Thoracic aorta (tissue), 2 donors: ENCODE measurements around the gene XRCC6. TPM values are rescaled to one million over a fixed set of nuclear protein-coding genes. Genes with fewer than 3 reads are reported as not detected.
"Not testable (repeated sequence)": the region's sequence is repeated elsewhere in the genome, so short reads cannot be mapped to it uniquely, and the experiment has no call there.

Experiments
- ATAC-seq: fragments of 150-250 bp; one replicate; pipeline ENCODE4 v1.8.0; 2017; ENCODE audit warnings: low read depth; ENCODE audit not compliant: insufficient number of reproducible peaks, low FRiP score
- DNase-seq: peaks from one replicate; pipeline ENCODE4 v3.0.0-alpha.2; 2020; ENCODE audit warnings: low spot score
- H3K27ac ChIP-seq, 2 donors: fragments of 200-600 bp; sonication (generic); 1 replicate in 1 of 2; 2 replicates in 1 of 2; pipeline ENCODE4 v1.5.1; 2016; ENCODE audit warnings: mild to moderate bottlenecking in 2 of 2, moderate library complexity in 2 of 2
- H3K27me3 ChIP-seq: fragments of 200-600 bp; sonication (generic); replicated peaks from 2 replicates; pipeline ENCODE4 v1.6.0; 2016; ENCODE audit warnings: mild to moderate bottlenecking; ENCODE audit not compliant: insufficient read depth
- H3K36me3 ChIP-seq: fragments of 200-600 bp; sonication (generic); one replicate; pipeline ENCODE4 v1.5.1; 2016
- H3K4me1 ChIP-seq, 2 donors: fragments of 200-600 bp; sonication (generic); 1 replicate in 1 of 2; 2 replicates in 1 of 2; pipeline versions ENCODE4 v1.5.1 to v1.6.0; 2016; ENCODE audit warnings: low read depth in 2 of 2, mild to moderate bottlenecking in 1 of 2; ENCODE audit not compliant: control insufficient read depth in 1 of 2
- H3K4me3 ChIP-seq: fragments of 200-600 bp; sonication (generic); 2 replicates; pipeline ENCODE4 v1.5.1; 2016; ENCODE audit warnings: mild to moderate bottlenecking
- H3K9me3 ChIP-seq: fragments of 200-600 bp; sonication (generic); 2 replicates; pipeline ENCODE4 v1.5.1; 2016
- total RNA-seq, 2 donors: library from RNA; depleted of rRNA; stranded (reverse); fragments of >200 nt; gene quantifications; one replicate each; pipeline versions ENCODE4 v1.1.0 to v1.2.3, GENCODE V29; 2016
- TF ChIP-seq, protein P1 (sequence below): fragments of 200-600 bp; sonication (generic); IDR thresholded peaks from one replicate; pipeline ENCODE4 v1.5.1; 2019; ENCODE audit warnings: antibody characterized with exemption

The XRCC6 gene
- 100 to 1,000 TPM; 126 to 131 TPM for total RNA-seq

DNA sequence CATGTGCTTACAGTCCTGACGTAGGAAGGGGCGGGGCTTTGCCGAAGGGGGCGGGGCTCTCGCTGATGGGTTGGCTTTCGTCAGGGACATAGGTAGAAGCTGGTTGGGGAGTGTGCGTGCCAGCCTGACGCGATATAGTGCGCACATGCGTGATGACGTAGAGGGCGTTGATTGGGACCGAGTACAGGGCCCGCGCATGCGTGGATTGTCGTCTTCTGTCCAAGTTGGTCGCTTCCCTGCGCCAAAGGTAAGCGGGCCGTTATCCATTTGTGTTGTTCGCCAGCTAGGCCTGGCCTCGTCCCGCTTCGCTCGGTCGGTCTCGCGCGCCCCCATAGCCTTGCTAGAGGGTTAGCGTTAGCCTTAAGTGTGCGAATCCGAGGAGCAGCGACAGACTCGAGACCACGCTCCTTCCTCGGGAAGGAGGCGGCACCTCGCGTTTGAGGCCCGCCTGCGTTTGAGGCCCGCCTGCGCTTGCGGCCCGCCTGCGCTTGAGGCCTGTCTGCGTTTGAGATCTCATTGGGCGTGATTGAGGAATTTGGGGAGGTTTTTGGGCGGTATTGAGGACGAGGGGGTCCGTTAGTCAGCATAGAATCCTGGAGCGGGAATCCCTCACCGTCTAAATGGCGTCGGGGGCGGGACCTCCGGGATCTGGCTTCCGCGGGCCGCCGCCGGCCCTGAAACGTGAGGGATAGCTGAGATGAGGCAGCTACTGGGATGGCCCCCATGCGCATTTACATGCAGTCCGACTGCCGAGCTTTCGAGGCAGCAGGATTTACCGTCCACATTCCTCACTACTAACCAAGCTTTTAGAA lies at the start of gene XRCC6:
TSS of gene XRCC6 (plus strand) at position 197 of the 812 bp plus-strand sequence. CDS start 710 bp downstream, outside the sequence.
- Histone ChIP-seq H3K36me3 (peaks cover 23% of the 10 kb centered on the region), H3K9me3 (no peaks in the 10 kb centered on the region), H3K4me3 (peak within 1 kb of the TSS; percentile 100), H3K27me3 (no peaks in the 10 kb centered on the region), H3K4me1 (peaks cover 20% of the 10 kb centered on the region in 2 donors), H3K27ac (peak within 1 kb of the TSS; percentile 93 to 94)
- TF ChIP-seq, protein P1, sequence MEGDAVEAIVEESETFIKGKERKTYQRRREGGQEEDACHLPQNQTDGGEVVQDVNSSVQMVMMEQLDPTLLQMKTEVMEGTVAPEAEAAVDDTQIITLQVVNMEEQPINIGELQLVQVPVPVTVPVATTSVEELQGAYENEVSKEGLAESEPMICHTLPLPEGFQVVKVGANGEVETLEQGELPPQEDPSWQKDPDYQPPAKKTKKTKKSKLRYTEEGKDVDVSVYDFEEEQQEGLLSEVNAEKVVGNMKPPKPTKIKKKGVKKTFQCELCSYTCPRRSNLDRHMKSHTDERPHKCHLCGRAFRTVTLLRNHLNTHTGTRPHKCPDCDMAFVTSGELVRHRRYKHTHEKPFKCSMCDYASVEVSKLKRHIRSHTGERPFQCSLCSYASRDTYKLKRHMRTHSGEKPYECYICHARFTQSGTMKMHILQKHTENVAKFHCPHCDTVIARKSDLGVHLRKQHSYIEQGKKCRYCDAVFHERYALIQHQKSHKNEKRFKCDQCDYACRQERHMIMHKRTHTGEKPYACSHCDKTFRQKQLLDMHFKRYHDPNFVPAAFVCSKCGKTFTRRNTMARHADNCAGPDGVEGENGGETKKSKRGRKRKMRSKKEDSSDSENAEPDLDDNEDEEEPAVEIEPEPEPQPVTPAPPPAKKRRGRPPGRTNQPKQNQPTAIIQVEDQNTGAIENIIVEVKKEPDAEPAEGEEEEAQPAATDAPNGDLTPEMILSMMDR = no peak
- DNase-seq = peak; percentile 99
- ATAC-seq = peak; percentile 98

DNA sequence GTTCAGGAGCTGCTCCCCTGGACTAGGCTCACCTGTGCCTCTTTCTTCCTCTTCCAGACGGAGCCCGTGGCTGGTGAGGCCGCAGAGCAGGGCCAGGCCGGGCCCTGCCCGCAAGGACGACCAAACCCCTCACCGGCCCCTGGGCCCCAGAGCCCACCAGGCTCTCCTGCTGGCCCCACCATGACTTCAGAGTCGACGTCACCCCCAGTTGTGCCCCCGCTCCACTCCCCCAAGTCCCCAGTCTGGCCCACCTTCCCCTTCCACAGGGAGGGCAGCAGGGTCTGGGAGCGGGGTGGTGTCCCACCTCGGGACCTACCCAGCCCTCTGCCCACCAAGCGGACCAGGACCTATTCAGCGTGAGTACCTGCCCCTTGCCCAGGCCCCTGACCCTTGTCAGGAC lies 49.3 kb upstream of the XRCC6 start:
- no peak for ATAC-seq
- H3K9me3 ChIP-seq = no peaks in the 10 kb centered on the region
- H3K27me3 ChIP-seq = no peaks in the 10 kb centered on the region
- peaks cover 19 to 47% of the 10 kb centered on the region in 2 donors for H3K4me1 ChIP-seq
- DNase-seq = no peak
- TF ChIP-seq, protein P1 = no peak
- no peak overlapping the region for H3K4me3 ChIP-seq
- no peak overlapping the region for H3K27ac ChIP-seq
- H3K36me3 ChIP-seq = peaks cover 27% of the 10 kb centered on the region

DNA sequence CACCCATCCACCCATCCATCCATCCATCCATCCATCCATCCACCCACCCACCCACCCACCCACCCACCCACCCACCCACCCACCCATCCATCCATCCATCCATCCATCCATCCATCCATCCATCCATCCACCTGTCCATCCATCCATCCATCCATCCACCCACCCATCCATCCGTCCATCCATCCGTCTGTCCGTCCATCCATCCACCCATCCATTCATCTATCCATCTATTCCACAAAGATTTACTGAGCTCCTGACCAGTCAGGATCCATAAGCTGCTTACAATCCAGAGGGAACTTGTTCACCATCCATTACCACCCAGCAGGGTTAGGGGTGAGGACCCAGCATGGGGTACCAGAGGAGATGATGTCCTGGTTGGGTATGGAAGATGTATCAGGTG lies 48.8 kb upstream of the XRCC6 start:
- H3K27ac ChIP-seq, H3K9me3 ChIP-seq, H3K4me3 ChIP-seq, H3K27me3 ChIP-seq, ATAC-seq, DNase-seq: not testable (repeated sequence)
- peaks cover 31% of the 10 kb centered on the region for H3K36me3 ChIP-seq
- peaks cover 14 to 42% of the 10 kb centered on the region in 2 donors for H3K4me1 ChIP-seq

DNA sequence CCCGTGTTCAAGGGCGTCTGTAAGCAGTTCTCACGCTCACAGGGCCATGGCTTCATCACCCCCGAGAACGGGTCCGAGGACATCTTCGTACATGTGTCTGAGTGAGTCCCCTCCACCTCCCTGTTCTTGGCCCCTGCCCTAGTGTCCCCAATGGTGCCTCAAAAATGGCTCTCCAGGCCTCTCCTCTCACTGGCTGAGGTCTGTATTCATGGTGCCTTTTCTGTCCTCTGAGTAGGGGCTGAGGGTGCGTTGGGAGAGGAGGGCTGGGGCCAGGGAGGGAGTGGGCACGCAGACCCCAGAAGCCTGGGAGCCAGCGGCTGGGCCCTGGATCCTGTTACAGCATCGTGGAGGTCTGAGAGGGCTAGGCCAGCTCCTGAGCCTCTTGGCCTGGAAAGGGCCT lies 47.4 kb upstream of the XRCC6 start:
- Histone ChIP-seq H3K27me3 (no peaks in the 10 kb centered on the region), H3K27ac (no peak overlapping the region), H3K9me3 (no peaks in the 10 kb centered on the region), H3K36me3 (peaks cover 35% of the 10 kb centered on the region), H3K4me1 (peaks cover 6 to 28% of the 10 kb centered on the region in 2 donors), H3K4me3 (no peak overlapping the region)
- DNase-seq (no peak), ATAC-seq (no peak)
- TF ChIP-seq, protein P1 = no peak

DNA sequence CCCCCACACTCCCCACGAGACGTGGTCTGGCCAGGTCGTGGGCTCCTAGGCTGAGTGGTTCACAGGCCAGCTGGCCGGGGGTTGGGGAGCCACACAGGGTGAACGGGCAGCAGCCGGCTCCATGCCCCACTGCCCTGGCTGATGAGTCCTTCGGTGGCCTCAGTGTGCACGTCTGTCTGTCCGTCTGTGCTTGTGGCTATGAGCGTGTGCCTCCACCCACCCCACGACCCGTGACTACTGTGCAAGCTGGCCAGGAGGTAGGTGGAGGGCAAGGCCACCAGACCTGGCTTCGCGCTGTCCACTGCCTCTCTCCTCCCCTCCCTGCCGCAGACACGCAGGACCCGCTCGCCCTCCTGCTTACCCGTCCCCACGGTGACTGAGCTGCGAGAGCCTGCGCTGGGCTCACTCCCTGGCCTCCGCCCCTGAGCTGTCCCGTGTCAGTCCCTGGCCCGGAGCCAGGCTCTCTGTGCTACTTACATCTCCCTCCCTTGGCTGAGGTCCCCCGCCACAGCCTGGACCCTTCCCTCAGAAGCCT lies 46.2 kb upstream of the XRCC6 start:
- Histone ChIP-seq H3K4me3 (no peak overlapping the region), H3K9me3 (no peaks in the 10 kb centered on the region), H3K4me1 (peaks cover 0 to 16% of the 10 kb centered on the region in 2 donors), H3K36me3 (peaks cover 40% of the 10 kb centered on the region), H3K27ac (peak overlapping the region; percentile 61 to 64), H3K27me3 (no peaks in the 10 kb centered on the region)
- DNase-seq (no peak), ATAC-seq (no peak)
- TF ChIP-seq, protein P1 = no peak
